Activated naive CD4-positive, alpha-beta T cell treated with anti-CD3 and anti-CD28 coated beads, Interleukin-2, amount 10 ng/mL, durations not matched to agents 7 days and 5 days (primary cell): ENCODE data around the gene GALNTL6.
"Not testable (repeated sequence)": the region's sequence is repeated elsewhere in the genome, so short reads cannot be mapped to it uniquely, and the experiment has no call there.

Experiments used
- CTCF ChIA-PET: fragments of 350-600 bp; sonication (Branson Sonifier 250); formaldehyde crosslinking; loops from one replicate; lab custom pipeline; 2021; ENCODE audit warnings: antibody characterized with exemption; lab: Charles Lee
- DNase-seq: peaks from one replicate; pipeline ENCODE4 v3.0.0-alpha.2; 2020
- H3K27ac Mint-ChIP-seq: one replicate; pipeline ENCODE4 v1.8.0; 2021; ENCODE audit warnings: mild to moderate bottlenecking, moderate library complexity, mixed read lengths
- H3K27me3 Mint-ChIP-seq: one replicate; pipeline ENCODE4 v1.8.0; 2021; ENCODE audit warnings: mild to moderate bottlenecking, mixed read lengths
- H3K36me3 Mint-ChIP-seq: one replicate; pipeline ENCODE4 v1.8.0; 2021; ENCODE audit warnings: mixed read lengths
- H3K4me1 Mint-ChIP-seq: one replicate; pipeline ENCODE4 v1.8.0; 2021; ENCODE audit warnings: mixed read lengths
- H3K4me3 Mint-ChIP-seq: one replicate; pipeline ENCODE4 v1.8.0; 2021; ENCODE audit warnings: mild to moderate bottlenecking, moderate library complexity, mixed read lengths
- H3K9me3 Mint-ChIP-seq: one replicate; pipeline ENCODE4 v1.8.0; 2021; ENCODE audit warnings: mixed read lengths

GALNTL6 gene

DNA sequence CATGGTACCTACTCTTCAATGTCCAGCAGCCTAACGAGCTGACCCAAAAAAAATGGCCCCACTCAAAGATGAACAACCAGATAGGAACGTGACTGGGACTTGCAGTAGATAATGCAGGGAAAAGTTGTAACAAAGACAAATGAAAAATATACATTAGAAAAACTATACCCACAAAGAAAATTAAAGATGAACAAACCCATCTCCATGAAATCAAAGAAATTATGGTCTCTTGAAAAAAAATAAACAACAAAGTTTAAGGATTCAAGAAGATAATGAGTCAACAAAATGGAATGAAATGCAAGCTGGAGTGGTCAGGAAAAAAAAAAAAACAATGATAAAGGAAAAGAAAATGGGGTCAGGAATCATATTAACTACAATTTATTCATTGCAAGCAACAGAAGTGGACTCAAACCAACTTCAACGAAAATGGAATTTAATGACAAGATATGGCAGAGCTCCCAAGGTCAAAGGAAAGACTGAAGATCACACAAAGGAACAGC, 1045.6 kb downstream of the GALNTL6 start:
- H3K4me3 Mint-ChIP-seq, result no peak overlapping the region

DNA sequence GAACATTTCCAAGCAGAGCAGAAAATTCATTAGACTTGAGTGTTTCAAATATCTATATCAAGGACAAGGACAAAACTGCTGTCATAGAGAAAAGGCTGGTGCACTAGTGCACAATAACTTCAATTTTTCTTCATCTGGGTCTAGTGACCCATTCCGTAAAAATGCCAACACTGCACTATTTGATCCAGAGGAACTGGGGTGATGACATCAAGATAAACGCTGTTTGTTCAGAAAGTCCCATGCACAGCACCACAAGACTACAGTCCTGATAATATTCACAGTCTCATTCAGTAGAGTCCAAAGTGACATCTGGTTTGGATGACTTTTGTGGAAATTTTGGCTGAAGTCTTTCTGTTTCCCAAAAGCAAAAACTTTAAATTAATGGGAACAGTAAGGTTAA, 1051.9 kb downstream of the GALNTL6 start:
- H3K27me3 Mint-ChIP-seq, result no peaks in the 10 kb centered on the region
- no peaks in the 10 kb centered on the region for H3K36me3 Mint-ChIP-seq
- H3K27ac Mint-ChIP-seq, result no peak overlapping the region
- no peaks in the 10 kb centered on the region for H3K9me3 Mint-ChIP-seq
- H3K4me3 Mint-ChIP-seq, result no peak overlapping the region
- CTCF ChIA-PET, result no interaction called here
- no peaks in the 10 kb centered on the region for H3K4me1 Mint-ChIP-seq
- DNase-seq, result no peak

More for the DNA sequence above, 1045.6 kb downstream of the GALNTL6 start:
- no peaks in the 10 kb centered on the region for H3K9me3 Mint-ChIP-seq
- H3K27ac Mint-ChIP-seq, result no peak overlapping the region
- H3K4me1 Mint-ChIP-seq, result no peaks in the 10 kb centered on the region
- CTCF ChIA-PET, result no interaction called here
- H3K36me3 Mint-ChIP-seq, result no peaks in the 10 kb centered on the region
- H3K27me3 Mint-ChIP-seq, result no peaks in the 10 kb centered on the region
- DNase-seq, result no peak

DNA sequence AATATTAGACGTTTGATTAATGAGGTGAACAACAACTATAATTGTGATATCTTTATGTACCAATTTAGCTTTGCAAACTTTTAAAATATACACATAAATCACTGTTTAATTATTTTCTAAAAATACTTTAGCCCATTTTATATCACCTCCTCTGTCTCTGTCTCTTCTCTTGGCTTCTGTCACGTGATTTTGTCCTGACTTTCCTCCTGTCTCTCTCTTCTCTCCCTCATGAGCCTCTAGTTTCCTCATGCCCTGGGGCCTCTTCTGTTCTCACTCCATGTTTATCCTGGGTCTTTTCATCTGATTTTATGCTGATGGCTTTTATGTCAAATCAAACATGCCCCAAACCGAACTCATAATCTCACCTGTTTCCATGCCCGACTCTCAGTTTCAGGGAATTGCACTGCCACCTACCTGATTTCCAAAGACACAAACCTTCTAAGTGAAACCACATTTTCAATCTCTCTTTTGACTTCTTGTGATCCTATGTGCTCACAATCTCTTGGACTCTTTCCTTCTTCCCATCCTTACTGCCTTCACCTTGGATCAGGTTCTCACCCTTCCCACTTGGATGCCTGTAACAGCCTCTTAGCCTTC, 1052.4 kb downstream of the GALNTL6 start:
- no peaks in the 10 kb centered on the region for H3K4me1 Mint-ChIP-seq
- H3K27me3 Mint-ChIP-seq, result no peaks in the 10 kb centered on the region
- DNase-seq, result no peak
- no peak overlapping the region for H3K4me3 Mint-ChIP-seq
- H3K27ac Mint-ChIP-seq, result no peak overlapping the region
- H3K36me3 Mint-ChIP-seq, result no peaks in the 10 kb centered on the region
- CTCF ChIA-PET, result no interaction called here
- H3K9me3 Mint-ChIP-seq, result no peaks in the 10 kb centered on the region

GRCh38 chr4:172866421-172866820, 1053.2 kb downstream of the GALNTL6 start:
- Mint-ChIP-seq H3K9me3 (no peaks in the 10 kb centered on the region), H3K27me3 (no peaks in the 10 kb centered on the region), H3K27ac (no peak overlapping the region), H3K4me3 (no peak overlapping the region), H3K4me1 (no peaks in the 10 kb centered on the region), H3K36me3 (no peaks in the 10 kb centered on the region)
- no peak for DNase-seq
- CTCF ChIA-PET, result no interaction called here

DNA sequence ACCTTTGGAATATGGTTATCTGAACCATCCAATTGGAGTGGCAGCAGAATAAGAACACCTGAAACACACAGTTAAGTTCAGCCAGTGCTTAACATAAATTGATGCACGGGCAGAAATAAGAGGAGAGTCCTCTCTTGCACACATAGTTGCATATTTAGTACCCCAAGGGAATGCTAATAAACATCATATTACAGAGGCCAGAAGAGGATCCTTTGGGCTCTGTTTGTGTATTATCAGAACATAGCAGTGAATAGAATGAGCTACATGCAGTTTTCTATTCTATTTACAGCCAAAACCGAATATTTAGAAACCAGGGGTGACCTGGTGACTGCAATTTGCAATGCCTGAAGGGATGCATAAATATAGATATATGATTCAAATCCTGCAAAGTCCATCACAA, 1054.6 kb downstream of the GALNTL6 start:
- Mint-ChIP-seq H3K27ac (no peak overlapping the region), H3K4me3 (no peak overlapping the region), H3K4me1 (no peaks in the 10 kb centered on the region), H3K36me3 (no peaks in the 10 kb centered on the region), H3K27me3 (no peaks in the 10 kb centered on the region), H3K9me3 (no peaks in the 10 kb centered on the region)
- DNase-seq, result no peak
- CTCF ChIA-PET, result no interaction called here

GRCh38 chr4:172868271-172868670, 1055.1 kb downstream of the GALNTL6 start:
- H3K4me1 Mint-ChIP-seq, result no peaks in the 10 kb centered on the region
- H3K4me3 Mint-ChIP-seq, result no peak overlapping the region
- no peaks in the 10 kb centered on the region for H3K36me3 Mint-ChIP-seq
- no peaks in the 10 kb centered on the region for H3K27me3 Mint-ChIP-seq
- no peak for DNase-seq
- no peaks in the 10 kb centered on the region for H3K9me3 Mint-ChIP-seq
- no peak overlapping the region for H3K27ac Mint-ChIP-seq
- CTCF ChIA-PET, result no interaction called here

DNA sequence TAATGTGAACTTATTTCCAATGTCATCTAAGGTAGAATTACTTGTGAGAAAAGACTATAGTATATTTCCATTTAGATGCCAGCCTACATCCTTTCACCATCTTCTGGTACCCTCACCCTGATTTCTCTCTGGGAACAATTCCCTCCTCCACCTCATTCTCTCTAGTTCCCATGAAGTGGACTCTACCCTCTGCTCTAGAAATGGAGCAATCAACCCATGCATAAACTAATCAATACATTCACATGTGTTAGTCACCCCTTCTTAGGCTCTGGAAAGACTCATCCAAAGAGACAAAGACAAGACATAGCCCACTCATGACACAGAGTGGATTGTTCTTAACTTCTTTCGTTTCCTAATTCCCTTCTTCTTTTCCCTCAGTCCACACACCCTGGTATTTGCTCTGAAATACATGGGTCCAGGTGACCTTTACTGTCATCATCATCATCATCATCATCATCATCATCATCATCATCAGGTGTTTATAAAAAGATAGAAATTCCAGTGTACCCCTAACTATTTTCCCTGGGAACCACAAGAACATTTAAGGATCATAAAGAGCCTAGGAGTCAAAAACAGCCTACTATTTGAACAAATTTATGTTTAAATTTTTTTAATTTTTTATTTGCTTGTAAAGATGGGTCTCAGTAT, 1056.5 kb downstream of the GALNTL6 start:
- no peaks in the 10 kb centered on the region for H3K9me3 Mint-ChIP-seq
- CTCF ChIA-PET, result no interaction called here
- H3K36me3 Mint-ChIP-seq, result no peaks in the 10 kb centered on the region
- no peak for DNase-seq
- H3K27me3 Mint-ChIP-seq, result no peaks in the 10 kb centered on the region
- H3K4me1 Mint-ChIP-seq, result no peaks in the 10 kb centered on the region
- no peak overlapping the region for H3K27ac Mint-ChIP-seq
- H3K4me3 Mint-ChIP-seq, result no peak overlapping the region

DNA sequence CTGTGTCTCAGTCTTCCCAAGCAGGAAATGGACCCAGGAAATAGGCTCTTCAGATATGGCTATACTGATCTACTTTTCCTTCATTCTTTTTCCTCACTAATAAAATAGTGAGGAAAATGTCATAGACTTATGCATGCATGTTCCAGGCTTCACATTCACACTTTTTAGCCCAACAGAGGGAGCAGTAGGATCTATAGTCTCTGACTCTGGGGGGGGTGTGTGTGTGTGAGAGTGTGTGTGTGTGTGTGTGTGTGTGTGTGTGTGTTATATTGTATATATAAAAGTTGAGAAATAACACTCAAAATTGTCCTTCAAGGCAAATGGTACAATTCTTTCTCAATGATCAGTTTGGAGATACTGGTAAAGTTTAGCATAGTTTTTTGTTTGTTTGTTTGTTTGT, 1058.2 kb downstream of the GALNTL6 start:
- CTCF ChIA-PET, result no interaction called here
- DNase-seq, result no peak
- no peaks in the 10 kb centered on the region for H3K9me3 Mint-ChIP-seq
- no peaks in the 10 kb centered on the region for H3K36me3 Mint-ChIP-seq
- no peak overlapping the region for H3K27ac Mint-ChIP-seq
- H3K27me3 Mint-ChIP-seq, result no peaks in the 10 kb centered on the region
- H3K4me1 Mint-ChIP-seq, result no peaks in the 10 kb centered on the region
- H3K4me3 Mint-ChIP-seq, result no peak overlapping the region

DNA sequence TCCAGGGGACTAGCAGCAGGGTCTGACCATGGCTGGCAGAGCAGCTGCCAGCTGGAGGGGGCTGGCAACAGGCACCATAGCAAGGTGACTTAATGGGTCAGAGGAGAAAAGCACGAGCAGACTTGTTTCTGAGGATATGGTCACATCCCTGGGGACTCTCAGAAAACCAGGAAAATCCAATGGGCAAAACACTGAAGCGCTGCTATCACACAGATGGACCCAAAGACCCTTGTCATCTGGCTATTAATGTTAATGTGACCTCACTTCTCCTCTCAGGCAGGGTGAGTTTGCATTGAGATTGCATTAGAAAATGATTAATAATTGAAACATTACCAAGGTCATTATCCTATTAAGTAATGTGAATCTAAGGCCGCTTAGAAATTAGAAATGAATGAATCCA, 1061.7 kb downstream of the GALNTL6 start:
- no peaks in the 10 kb centered on the region for H3K27me3 Mint-ChIP-seq

DNA sequence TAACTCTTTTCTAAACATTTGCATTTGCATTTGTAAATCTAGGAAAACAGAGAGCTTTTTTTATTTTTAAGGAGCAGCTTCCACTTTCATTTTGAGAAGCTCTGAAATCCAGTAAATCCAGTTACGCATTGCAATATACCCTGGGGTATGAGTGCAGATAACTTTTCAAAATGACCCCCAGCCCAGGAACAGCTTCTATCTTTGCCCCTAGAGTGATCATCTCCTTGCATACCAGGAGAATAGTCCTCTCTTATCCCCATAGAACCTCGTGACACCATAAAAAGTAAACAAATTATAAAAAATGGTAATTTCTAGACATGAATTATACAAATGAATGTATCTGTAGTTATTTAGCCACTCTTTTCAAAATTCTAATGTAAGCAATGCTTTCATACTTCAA, 1063.2 kb downstream of the GALNTL6 start:
- Mint-ChIP-seq H3K9me3 (no peaks in the 10 kb centered on the region), H3K36me3 (no peaks in the 10 kb centered on the region), H3K4me1 (no peaks in the 10 kb centered on the region), H3K27me3 (no peaks in the 10 kb centered on the region), H3K27ac (no peak overlapping the region), H3K4me3 (no peak overlapping the region)
- DNase-seq, result no peak
- CTCF ChIA-PET, result no interaction called here

More for the DNA sequence above, 1061.7 kb downstream of the GALNTL6 start:
- Mint-ChIP-seq H3K4me1 (no peaks in the 10 kb centered on the region), H3K36me3 (no peaks in the 10 kb centered on the region), H3K27ac (no peak overlapping the region), H3K4me3 (no peak overlapping the region), H3K9me3 (no peaks in the 10 kb centered on the region)
- no peak for DNase-seq
- CTCF ChIA-PET, result no interaction called here

DNA sequence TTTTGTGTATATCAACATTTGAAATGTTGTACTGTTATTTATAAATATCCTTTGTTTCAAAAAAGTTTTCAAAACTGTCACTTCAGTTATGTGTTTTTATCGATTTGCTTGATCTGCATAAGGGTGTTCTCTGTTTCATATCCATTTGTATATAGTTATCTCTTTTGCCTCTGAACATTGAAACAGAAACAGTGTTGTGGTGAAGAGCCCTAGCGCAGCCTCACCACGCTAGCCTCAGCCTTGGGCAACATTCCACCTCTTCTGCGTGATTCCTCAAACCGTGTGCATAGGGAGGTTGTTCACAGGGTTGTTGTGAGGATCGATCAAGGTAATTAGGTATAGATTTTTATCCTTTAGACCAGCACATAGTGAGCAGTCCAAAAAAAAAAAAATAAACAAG, 1068.4 kb downstream of the GALNTL6 start:
- Mint-ChIP-seq H3K27ac (no peak overlapping the region), H3K9me3 (no peaks in the 10 kb centered on the region), H3K4me1 (no peaks in the 10 kb centered on the region), H3K4me3 (no peak overlapping the region), H3K36me3 (no peaks in the 10 kb centered on the region), H3K27me3 (no peaks in the 10 kb centered on the region)
- CTCF ChIA-PET, result no interaction called here
- DNase-seq, result no peak

DNA sequence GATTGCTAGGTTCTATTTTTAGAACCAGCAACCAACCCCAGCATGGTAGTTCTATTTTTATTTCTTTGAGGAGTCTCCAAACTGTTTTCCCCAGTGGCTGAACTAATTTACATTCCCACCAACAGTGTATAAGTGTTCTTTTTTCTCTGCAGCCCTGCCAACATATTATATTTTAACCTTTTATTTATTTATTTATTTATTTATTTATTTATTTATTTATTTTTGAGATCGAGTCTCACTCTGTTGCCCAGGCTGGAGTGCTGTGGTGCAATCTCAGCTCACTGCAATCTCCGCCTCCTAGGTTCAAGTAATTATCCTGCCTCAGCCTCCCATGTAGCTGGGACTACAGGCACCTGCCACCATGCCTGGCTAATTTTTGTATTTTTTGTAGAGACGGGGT, 1074.2 kb downstream of the GALNTL6 start:
- H3K27ac Mint-ChIP-seq, H3K36me3 Mint-ChIP-seq, DNase-seq, H3K9me3 Mint-ChIP-seq, H3K27me3 Mint-ChIP-seq, H3K4me3 Mint-ChIP-seq, H3K4me1 Mint-ChIP-seq, CTCF ChIA-PET: not testable (repeated sequence)

DNA sequence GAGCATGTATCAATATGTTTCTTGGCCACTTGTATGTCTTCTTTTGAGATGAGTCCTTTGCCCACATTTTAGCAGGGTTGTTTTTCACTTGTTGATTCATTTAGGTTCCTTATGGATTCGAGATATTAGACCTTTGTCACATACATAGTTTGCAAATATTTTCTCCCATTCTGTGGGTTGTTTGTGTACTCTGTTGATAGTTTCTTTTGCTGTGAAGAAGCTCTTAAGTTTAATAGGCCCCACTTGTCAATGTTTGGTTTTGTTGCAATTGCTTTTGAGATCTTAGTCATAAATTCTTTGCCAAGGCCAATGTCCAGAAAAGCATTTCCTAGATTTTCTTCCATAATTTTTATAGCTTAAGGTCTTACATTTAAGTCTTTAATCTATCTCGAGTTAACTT, 1074.8 kb downstream of the GALNTL6 start:
- Mint-ChIP-seq H3K4me1 (no peaks in the 10 kb centered on the region), H3K36me3 (no peaks in the 10 kb centered on the region), H3K27ac (no peak overlapping the region), H3K4me3 (no peak overlapping the region), H3K9me3 (no peaks in the 10 kb centered on the region), H3K27me3 (no peaks in the 10 kb centered on the region)
- no peak for DNase-seq
- CTCF ChIA-PET, result no interaction called here

DNA sequence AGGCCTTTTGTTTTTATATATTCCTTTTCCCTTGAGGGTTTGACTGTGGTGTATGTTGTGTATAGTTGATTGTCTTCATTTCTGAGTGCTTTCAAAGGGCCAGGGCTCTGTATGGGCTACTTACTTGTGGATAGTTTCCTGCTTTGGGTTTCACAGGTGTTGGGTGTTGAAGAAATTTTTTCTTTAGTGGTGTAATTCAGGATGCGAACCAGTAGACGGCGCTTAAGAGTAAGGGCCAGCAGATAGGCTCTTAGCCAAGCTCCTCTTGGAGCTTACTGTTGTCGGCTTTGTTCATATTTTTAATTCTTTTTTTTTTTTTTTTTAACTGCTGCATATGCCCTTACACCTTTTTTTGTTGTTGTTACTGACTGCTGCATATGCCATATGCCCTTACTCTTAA, 1079.1 kb downstream of the GALNTL6 start:
- Mint-ChIP-seq H3K4me3 (no peak overlapping the region), H3K4me1 (no peaks in the 10 kb centered on the region), H3K27me3 (no peaks in the 10 kb centered on the region), H3K9me3 (peaks cover 5% of the 10 kb centered on the region), H3K27ac (no peak overlapping the region), H3K36me3 (no peaks in the 10 kb centered on the region)
- no peak for DNase-seq
- CTCF ChIA-PET, result interaction anchor here (0.6 kb wide), 1 partner anchor 315 kb away, joined by 3 read pairs; no protein-coding TSS in a partner anchor

- Mint-ChIP-seq H3K27ac (no peak overlapping the region), H3K9me3 (peaks cover 5% of the 10 kb centered on the region)
These were observed 1082.5 kb downstream of the GALNTL6 start for GRCh38 chr4:172895699-172896098.

More at GRCh38 chr4:172895699-172896098, 1082.5 kb downstream of the GALNTL6 start:
- Mint-ChIP-seq H3K4me3 (no peak overlapping the region), H3K4me1 (no peaks in the 10 kb centered on the region), H3K36me3 (no peaks in the 10 kb centered on the region), H3K27me3 (no peaks in the 10 kb centered on the region)
- CTCF ChIA-PET, result no interaction called here
- DNase-seq, result no peak
